ENCODE data around the gene MPZL2. TPM values are rescaled to one million over a fixed set of nuclear protein-coding genes. Genes with fewer than 3 reads are reported as not detected.

Gene MPZL2
- total and polyA plus RNA-seq, 7 donors, result 1.0 to 8.1 (median 3.4) TPM

- no peak overlapping the region for H3K27ac ChIP-seq
- 86 to 90% (median 87%) methylated on average over 3 of the region's 3 CpGs for WGBS, 3 donors
These were observed 18.0 kb downstream of the MPZL2 start for GRCh38 chr11:118245936-118246562.

GRCh38 chr11:118243993-118244762 is 19.9 kb downstream of the MPZL2 start:
- Histone ChIP-seq H3K27ac (no peak overlapping the region), H3K4me3 (no peak overlapping the region), H3K9me3 (no peaks in the 10 kb centered on the region), H3K27me3 (ENCODE audit: insufficient read depth in 3 of 3, low read length in 2 of 3) (peaks cover 0 to 11% (median 3%) of the 10 kb centered on the region in 3 donors), H3K36me3 (ENCODE audit: insufficient read depth in 1 of 2, low read depth in 1 of 2) (no peaks in the 10 kb centered on the region), H3K4me1 (no peaks in the 10 kb centered on the region)
- intact Hi-C loops (cut with DNase I), result no loop called here
- DNase-seq (no peak), ATAC-seq (no peak)
- no peak for TF ChIP-seq CTCF (IDR thresholded peaks at IDR 0.05)
- WGBS, 3 donors, result 54 to 70% (median 67%) methylated on average over 3 of the region's 3 CpGs

More at GRCh38 chr11:118245936-118246562, 18.0 kb downstream of the MPZL2 start:
- intact Hi-C loops (cut with DNase I), result no loop called here
- Histone ChIP-seq H3K27me3 (ENCODE audit: insufficient read depth in 3 of 3, low read length in 2 of 3) (peaks cover 0 to 11% (median 2%) of the 10 kb centered on the region in 3 donors), H3K4me3 (no peak overlapping the region), H3K4me1 (no peaks in the 10 kb centered on the region), H3K9me3 (no peaks in the 10 kb centered on the region), H3K36me3 (ENCODE audit: insufficient read depth in 1 of 2, low read depth in 1 of 2) (no peaks in the 10 kb centered on the region)
- TF ChIP-seq CTCF (IDR thresholded peaks at IDR 0.05), result no peak
- ATAC-seq, result no peak
- no peak for DNase-seq

GRCh38 chr11:118243161-118243560 is 20.9 kb downstream of the MPZL2 start:
- DNase-seq (no peak), ATAC-seq (no peak)
- H3K27ac ChIP-seq, result no peak overlapping the region
- no peak for TF ChIP-seq CTCF (IDR thresholded peaks at IDR 0.05)
- H3K27me3 ChIP-seq (ENCODE audit: insufficient read depth in 3 of 3, low read length in 2 of 3), result peaks cover 0 to 5% (median 5%) of the 10 kb centered on the region in 3 donors
- H3K36me3 ChIP-seq (ENCODE audit: insufficient read depth in 1 of 2, low read depth in 1 of 2), result no peaks in the 10 kb centered on the region
- 59 to 65% (median 59%) methylated on average over 8 of the region's 8 CpGs for WGBS, 3 donors
- H3K4me1 ChIP-seq, result no peaks in the 10 kb centered on the region
- no peak overlapping the region for H3K4me3 ChIP-seq
- intact Hi-C loops (cut with DNase I), result no loop called here
- no peaks in the 10 kb centered on the region for H3K9me3 ChIP-seq

GRCh38 chr11:118241764-118242098 is 22.4 kb downstream of the MPZL2 start:
- 88 to 91% (median 89%) methylated on average over 1 of the region's 1 CpG for WGBS, 3 donors
- DNase-seq (no peak), ATAC-seq (peak in 1 of 4 donors; percentile 19)
- Histone ChIP-seq H3K9me3 (no peaks in the 10 kb centered on the region), H3K36me3 (ENCODE audit: insufficient read depth in 1 of 2, low read depth in 1 of 2) (no peaks in the 10 kb centered on the region), H3K27ac (no peak overlapping the region), H3K4me3 (no peak overlapping the region), H3K4me1 (no peaks in the 10 kb centered on the region), H3K27me3 (ENCODE audit: insufficient read depth in 3 of 3, low read length in 2 of 3) (peaks cover 0 to 5% (median 5%) of the 10 kb centered on the region in 3 donors)
- intact Hi-C loops (cut with DNase I), result no loop called here
- no peak for TF ChIP-seq CTCF (IDR thresholded peaks at IDR 0.05)
